ENCODE measurements around the gene ERP29. TPM values are rescaled to one million over a fixed set of nuclear protein-coding genes. Genes with fewer than 3 reads are reported as not detected.
"Not testable (repeated sequence)": the region's sequence is repeated elsewhere in the genome, so short reads cannot be mapped to it uniquely, and the experiment has no call there.

The ERP29 gene
- total RNA-seq, 1 experiment from 2014 or later, result 50.6 TPM

- DNase-seq (ENCODE audit: low read depth), result no peak
Observed at GRCh38 chr12:112035219-112035785, 22.1 kb downstream of the ERP29 start.

GRCh38 chr12:112036614-112037013 is 23.4 kb downstream of the ERP29 start:
- not testable (repeated sequence) for DNase-seq (ENCODE audit: low read depth)

GRCh38 chr12:112046003-112046402 is 32.8 kb downstream of the ERP29 start:
- no peak for DNase-seq (ENCODE audit: low read depth)

DNA sequence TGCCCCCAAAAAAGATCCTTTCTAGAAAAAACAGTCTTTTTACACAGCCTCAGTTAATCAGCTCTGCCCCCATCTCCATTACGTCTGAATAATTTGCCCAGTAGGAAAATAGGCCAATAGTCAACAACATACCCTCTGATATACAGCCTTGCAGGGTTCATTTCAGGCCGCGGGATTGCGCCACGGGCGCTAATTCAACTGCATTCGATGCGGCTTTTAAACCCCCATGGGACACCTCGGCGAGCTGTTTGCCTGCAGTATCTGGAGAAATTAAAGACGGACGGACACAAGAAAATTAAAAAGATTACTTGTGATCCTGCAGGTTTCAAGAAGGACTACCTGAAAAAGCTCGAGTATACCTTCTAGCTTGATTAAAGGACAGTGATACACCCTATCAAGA is 36.1 kb downstream of the ERP29 start:
- DNase-seq (ENCODE audit: low read depth), result no peak

DNA sequence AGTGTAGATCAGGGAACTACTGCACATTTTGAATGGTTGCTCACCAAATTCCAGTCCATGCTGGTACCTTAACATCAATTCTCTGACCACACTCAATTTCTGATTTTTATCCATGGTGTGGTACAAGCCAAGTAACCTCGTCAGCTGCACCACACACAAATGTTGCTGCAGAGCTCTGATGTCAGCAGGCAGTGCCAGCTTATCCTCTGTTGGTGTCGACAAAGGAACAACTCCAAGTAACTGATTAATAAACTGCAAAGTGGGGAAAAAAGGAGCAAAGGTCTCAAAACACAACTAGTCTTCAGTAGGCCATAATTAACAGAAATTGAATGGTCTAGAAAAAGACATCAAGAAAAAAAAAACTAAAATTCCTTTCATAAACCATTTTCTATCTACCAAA is 47.9 kb downstream of the ERP29 start:
- no peak for DNase-seq (ENCODE audit: low read depth)

- no peak for DNase-seq (ENCODE audit: low read depth)
Observed at GRCh38 chr12:112063273-112063672, 50.0 kb downstream of the ERP29 start.

DNA sequence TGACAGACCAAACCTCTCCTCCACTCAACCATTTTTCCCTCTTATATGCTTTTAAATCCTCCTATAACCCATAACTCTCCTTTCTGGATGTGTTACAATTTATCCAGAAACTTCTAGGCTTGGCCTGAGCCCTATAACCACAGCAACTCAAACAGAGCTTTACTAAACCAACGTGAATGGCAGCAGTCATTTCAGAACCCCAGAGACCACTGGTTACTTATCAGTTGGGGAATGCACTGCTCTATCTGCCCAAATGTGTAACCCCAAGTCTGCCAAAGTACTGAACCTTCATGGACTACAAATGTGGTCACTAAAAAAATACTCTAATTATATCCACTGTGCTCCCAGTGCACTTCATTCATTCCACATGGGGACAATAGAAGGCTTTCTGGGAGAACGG is 53.3 kb downstream of the ERP29 start:
- DNase-seq (ENCODE audit: low read depth), result no peak

Other genes with a start within 250 kb of the ERP29 start
- gene ALDH2, start 246.5 kb upstream of the ERP29 start, total RNA-seq (2014; rRNA removed), result 4.5 and 5.8 TPM in 2 replicates
- 56.4 and 75.9 TPM in 2 replicates for gene MAPKAPK5, start 171.2 kb upstream of the ERP29 start, total RNA-seq (2014; rRNA removed)
- 10.6 and 14.8 TPM in 2 replicates for gene TMEM116, start 261 bp upstream of the ERP29 start, total RNA-seq (2014; rRNA removed)
- 16.7 and 22.4 TPM in 2 replicates for gene NAA25, start 95.4 kb downstream of the ERP29 start, total RNA-seq (2014; rRNA removed)
- gene TRAFD1, start 112.1 kb downstream of the ERP29 start, total RNA-seq (2014; rRNA removed), result 22.9 and 29.0 TPM in 2 replicates